ENCODE data around the gene TUSC2. TPM values are rescaled to one million over a fixed set of nuclear protein-coding genes. Genes with fewer than 3 reads are reported as not detected.

TUSC2 gene
- total RNA-seq, 4 donors from 2014 or later: 16.0 to 42.9 (median 27.4) TPM

GRCh38 chr3:50372349-50372748 lies 44.3 kb upstream of the TUSC2 start:
- Histone ChIP-seq H3K27me3 (peaks cover 0 to 13% (median 0%) of the 10 kb centered on the region in 4 donors), H3K4me3 (no peak overlapping the region), H3K27ac (no peak overlapping the region), H3K4me1 (no peaks in the 10 kb centered on the region), H3K9me3 (no peaks in the 10 kb centered on the region), H3K36me3 (no peaks in the 10 kb centered on the region)
- DNase-seq: no peak
- TF ChIP-seq CTCF (IDR thresholded peaks at IDR 0.05) (no peak), POLR2A (IDR thresholded peaks at IDR 0.05) (no peak)
- intact Hi-C loops (cut with DNase I): loop anchor here (10.0 kb wide), 1 partner anchor 162 kb away; no protein-coding TSS in a partner anchor
- WGBS, 2 donors: 45% methylated on average over 6 of the region's 8 CpGs; no CpG with 5 or more reads in 1 of the 2 donors

GRCh38 chr3:50371133-50371685 lies 43.2 kb upstream of the TUSC2 start:
- 54 to 58% methylated on average over 2 to 3 of the region's 3 CpGs for WGBS, 2 donors
- no peak overlapping the region for H3K4me3 ChIP-seq
- DNase-seq: no peak
- peaks cover 0 to 2% (median 0%) of the 10 kb centered on the region in 3 donors for H3K4me1 ChIP-seq
- H3K27ac ChIP-seq: no peak overlapping the region
- intact Hi-C loops (cut with DNase I): loop anchor here (10.0 kb wide), 1 partner anchor 164 kb away; no protein-coding TSS in a partner anchor
- no peak for TF ChIP-seq POLR2A (IDR thresholded peaks at IDR 0.05)
- no peak for TF ChIP-seq CTCF (IDR thresholded peaks at IDR 0.05)
- no peaks in the 10 kb centered on the region for H3K9me3 ChIP-seq
- peaks cover 0 to 13% (median 0%) of the 10 kb centered on the region in 4 donors for H3K27me3 ChIP-seq
- no peaks in the 10 kb centered on the region for H3K36me3 ChIP-seq

GRCh38 chr3:50370594-50370993 lies 42.6 kb upstream of the TUSC2 start:
- peak in 1 of 6 experiments; percentile 21 for TF ChIP-seq CTCF (IDR thresholded peaks at IDR 0.05)
- TF ChIP-seq POLR2A (IDR thresholded peaks at IDR 0.05): no peak
- no peak overlapping the region for H3K27ac ChIP-seq
- no peaks in the 10 kb centered on the region for H3K9me3 ChIP-seq
- no peak overlapping the region for H3K4me3 ChIP-seq
- DNase-seq: no peak
- peaks cover 0 to 13% (median 0%) of the 10 kb centered on the region in 4 donors for H3K27me3 ChIP-seq
- intact Hi-C loops (cut with DNase I): loop anchor here (10.0 kb wide), 1 partner anchor 164 kb away; no protein-coding TSS in a partner anchor
- WGBS, 2 donors: 33 to 47% methylated on average over 8 to 14 of the region's 14 CpGs
- H3K4me1 ChIP-seq: peaks cover 0 to 8% (median 2%) of the 10 kb centered on the region in 3 donors
- no peaks in the 10 kb centered on the region for H3K36me3 ChIP-seq

- Histone ChIP-seq H3K9me3 (no peaks in the 10 kb centered on the region), H3K4me1 (peaks cover 8 to 21% (median 12%) of the 10 kb centered on the region in 3 donors), H3K4me3 (no peak overlapping the region), H3K27me3 (peaks cover 0 to 13% (median 0%) of the 10 kb centered on the region in 4 donors), H3K27ac (no peak overlapping the region), H3K36me3 (no peaks in the 10 kb centered on the region)
- no peak for DNase-seq
- 44 to 51% methylated on average over 7 to 8 of the region's 9 CpGs for WGBS, 2 donors
- intact Hi-C loops (cut with DNase I): no loop called here
- TF ChIP-seq CTCF (IDR thresholded peaks at IDR 0.05) (no peak), POLR2A (IDR thresholded peaks at IDR 0.05) (no peak)
These were observed 41.1 kb upstream of the TUSC2 start for GRCh38 chr3:50369012-50369670.

GRCh38 chr3:50365842-50366220 lies 37.8 kb upstream of the TUSC2 start:
- Histone ChIP-seq H3K36me3 (no peaks in the 10 kb centered on the region), H3K27ac (peak overlapping the region in 1 of 4 donors; percentile 82), H3K9me3 (no peaks in the 10 kb centered on the region), H3K27me3 (peaks cover 0 to 6% (median 0%) of the 10 kb centered on the region in 4 donors), H3K4me1 (peaks cover 10 to 23% (median 13%) of the 10 kb centered on the region in 3 donors), H3K4me3 (peak overlapping the region; percentile 38 to 80 (median 62))
- no peak for DNase-seq
- TF ChIP-seq POLR2A (IDR thresholded peaks at IDR 0.05): no peak
- TF ChIP-seq CTCF (IDR thresholded peaks at IDR 0.05): no peak
- 64 to 74% methylated on average over 2 to 5 of the region's 5 CpGs for WGBS, 2 donors
- intact Hi-C loops (cut with DNase I): no loop called here

All from esophagus squamous epithelium (tissue), 5 donors.